HEK293 (cell line): Measurements from ENCODE around the gene TUBGCP6.
A peak's percentile ranks its signal among the peaks of the same experiment; 100 is the strongest.

Experiments
- CTCF ChIA-PET: fragments of 350-600 bp; formaldehyde crosslinking; extraction: SDS; loops from one replicate; lab custom pipeline; 2021; ENCODE audit warnings: antibody characterized with exemption; lab: Yijun Ruan, JAX
- POLR2A ChIA-PET: fragments of 300-600 bp; formaldehyde crosslinking; extraction: SDS; loops from one replicate; lab custom pipeline; 2020; ENCODE audit warnings: antibody characterized with exemption, inconsistent platforms; lab: Yijun Ruan, JAX
- H3K27ac ChIP-seq: fragments of 200-500 bp; sonication (Bioruptor generic); 2 replicates; pipeline ENCODE4 v1.5.1; 2014; ENCODE audit warnings: low read depth, low read length, control low read depth, inconsistent platforms; ENCODE audit errors: extremely low read depth
- H3K36me3 ChIP-seq, 2 experiments: fragments of 200-500 bp in 1 of 2; sonication (Bioruptor generic) in 1 of 2; 1 replicate in 1 of 2; 2 replicates in 1 of 2; pipeline ENCODE4 v1.5.1; 2014 to 2017; ENCODE audit warnings: inconsistent platforms in 2 of 2, low read length in 2 of 2; ENCODE audit not compliant: control insufficient read depth in 2 of 2, insufficient read depth in 1 of 2
- H3K4me1 ChIP-seq: fragments of 200-500 bp; sonication (Bioruptor generic); 2 replicates; pipeline ENCODE4 v1.5.1; 2014; ENCODE audit warnings: mild to moderate bottlenecking, low read length, inconsistent platforms; ENCODE audit not compliant: control insufficient read depth, insufficient read depth
- H3K4me3 ChIP-seq: 2 replicates; pipeline ENCODE4 v1.5.1; 2011; ENCODE audit warnings: low read depth, mild to moderate bottlenecking, control low read depth, low read length, moderate library complexity
- H3K9me3 ChIP-seq: fragments of 200-500 bp; sonication (Bioruptor generic); 2 replicates; pipeline ENCODE4 v1.5.1; 2014; ENCODE audit warnings: low read depth, low read length, inconsistent platforms; ENCODE audit not compliant: control insufficient read depth, insufficient read depth
- GLIS1 ChIP-seq: fragments of 450-650 bp; formaldehyde crosslinking; IDR thresholded peaks from 2 replicates; pipeline ENCODE4 v1.5.1; 2016; ENCODE audit warnings: missing biosample characterization, missing genetic modification characterization
- KLF1 ChIP-seq: fragments of 450-650 bp; formaldehyde crosslinking; IDR thresholded peaks from 2 replicates; pipeline ENCODE4 v1.5.1; 2016; ENCODE audit warnings: missing biosample characterization, missing genetic modification characterization
- KLF16 ChIP-seq: fragments of 450-650 bp; formaldehyde crosslinking; IDR thresholded peaks from 2 replicates; pipeline ENCODE4 v1.5.1; 2017; ENCODE audit warnings: missing biosample characterization, missing genetic modification characterization
- KLF9 ChIP-seq: fragments of 450-650 bp; formaldehyde crosslinking; IDR thresholded peaks from 2 replicates; pipeline ENCODE4 v1.5.1; 2016; ENCODE audit warnings: missing biosample characterization, missing genetic modification characterization, low read depth
- SP2 ChIP-seq: fragments of 450-650 bp; formaldehyde crosslinking; IDR thresholded peaks from 2 replicates; pipeline ENCODE4 v1.5.1; 2016; ENCODE audit warnings: missing biosample characterization, missing genetic modification characterization
- YY2 ChIP-seq: fragments of 450-650 bp; formaldehyde crosslinking; IDR thresholded peaks from 2 replicates; pipeline ENCODE4 v1.5.1; 2016; ENCODE audit warnings: missing biosample characterization, missing genetic modification characterization
- ZIC2 ChIP-seq: fragments of 450-650 bp; formaldehyde crosslinking; IDR thresholded peaks from 2 replicates; pipeline ENCODE4 v1.5.1; 2016; ENCODE audit warnings: missing biosample characterization, missing genetic modification characterization
- ZNF10 ChIP-seq: fragments of 450-650 bp; formaldehyde crosslinking; IDR thresholded peaks from 2 replicates; pipeline ENCODE4 v1.5.1; 2017; ENCODE audit warnings: missing biosample characterization, missing genetic modification characterization
- ZNF157 ChIP-seq: fragments of 450-650 bp; formaldehyde crosslinking; IDR thresholded peaks from 2 replicates; pipeline ENCODE4 v1.5.1; 2016; ENCODE audit warnings: missing biosample characterization, missing genetic modification characterization
- ZNF223 ChIP-seq: fragments of 450-650 bp; formaldehyde crosslinking; IDR thresholded peaks from 2 replicates; pipeline ENCODE4 v1.5.1; 2016; ENCODE audit warnings: missing biosample characterization, missing genetic modification characterization
- ZNF777 ChIP-seq: fragments of 450-650 bp; formaldehyde crosslinking; IDR thresholded peaks from 2 replicates; pipeline ENCODE4 v1.5.1; 2017; ENCODE audit warnings: missing biosample characterization, missing genetic modification characterization, borderline replicate concordance
- ZNF792 ChIP-seq: fragments of 450-650 bp; formaldehyde crosslinking; IDR thresholded peaks from 2 replicates; pipeline ENCODE4 v1.5.1; 2016; ENCODE audit warnings: missing biosample characterization, missing genetic modification characterization
- TF ChIP-seq, protein P1 (sequence below): fragments of 450-650 bp; formaldehyde crosslinking; IDR thresholded peaks from 2 replicates; pipeline ENCODE4 v1.5.1; 2016; ENCODE audit warnings: missing biosample characterization, missing genetic modification characterization
- TF ChIP-seq, protein P2 (sequence below): fragments of 450-650 bp; formaldehyde crosslinking; IDR thresholded peaks from 2 replicates; pipeline ENCODE4 v1.5.1; 2017; ENCODE audit warnings: missing biosample characterization, missing genetic modification characterization
- TF ChIP-seq, protein P3 (sequence below): fragments of 450-650 bp; formaldehyde crosslinking; IDR thresholded peaks from 2 replicates; pipeline ENCODE4 v1.5.1; 2016; ENCODE audit warnings: missing biosample characterization, missing genetic modification characterization
- TF ChIP-seq, protein P4 (sequence below): fragments of 450-650 bp; IDR thresholded peaks from 2 replicates; pipeline ENCODE4 v1.5.1; 2018; ENCODE audit warnings: missing biosample characterization, mild to moderate bottlenecking, missing genetic modification characterization
- TF ChIP-seq, protein P5 (sequence below): fragments of 450-650 bp; formaldehyde crosslinking; IDR thresholded peaks from 2 replicates; pipeline ENCODE4 v1.5.1; 2016; ENCODE audit warnings: missing biosample characterization, missing genetic modification characterization

TUBGCP6 gene

DNA sequence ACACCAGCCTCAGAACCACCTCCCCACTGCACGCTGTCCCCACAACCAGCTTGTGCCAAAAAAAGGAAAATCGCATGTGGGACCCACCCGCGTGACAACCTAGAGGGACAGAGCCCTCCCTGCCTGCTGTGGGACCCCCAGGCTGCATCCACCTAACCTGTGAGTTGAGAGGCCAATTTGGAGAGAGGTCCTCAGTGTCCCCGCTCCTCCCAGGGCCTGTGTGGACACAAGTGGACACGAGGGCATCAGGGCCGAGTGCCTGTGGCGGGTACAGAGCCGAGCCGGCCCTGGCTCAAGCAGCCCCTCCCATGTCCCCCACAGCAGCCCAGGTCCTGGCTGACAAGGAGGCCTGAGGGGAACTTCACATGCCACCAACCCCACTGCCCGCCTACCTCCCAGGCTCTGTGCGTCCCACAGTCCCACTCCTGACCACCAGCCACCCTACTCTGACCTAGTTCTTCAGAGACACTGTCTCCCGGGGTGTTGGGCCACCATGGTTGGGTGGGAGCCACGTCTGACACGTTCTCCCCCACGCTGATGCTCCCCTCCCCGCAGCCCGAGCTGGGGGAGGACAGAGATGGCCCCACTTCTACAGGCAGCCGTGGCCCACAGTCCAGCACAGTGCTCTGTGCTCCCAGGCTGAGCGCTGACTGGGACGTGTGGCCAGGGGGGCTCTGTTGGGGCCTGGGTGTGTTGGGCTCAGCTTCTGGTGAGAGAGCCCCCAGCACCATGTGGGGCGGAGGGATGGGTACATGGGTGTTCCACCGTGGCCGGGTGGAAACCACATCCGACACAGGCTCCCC, 24.8 kb downstream of the TUBGCP6 start (continued):
- TF ChIP-seq, protein P1, sequence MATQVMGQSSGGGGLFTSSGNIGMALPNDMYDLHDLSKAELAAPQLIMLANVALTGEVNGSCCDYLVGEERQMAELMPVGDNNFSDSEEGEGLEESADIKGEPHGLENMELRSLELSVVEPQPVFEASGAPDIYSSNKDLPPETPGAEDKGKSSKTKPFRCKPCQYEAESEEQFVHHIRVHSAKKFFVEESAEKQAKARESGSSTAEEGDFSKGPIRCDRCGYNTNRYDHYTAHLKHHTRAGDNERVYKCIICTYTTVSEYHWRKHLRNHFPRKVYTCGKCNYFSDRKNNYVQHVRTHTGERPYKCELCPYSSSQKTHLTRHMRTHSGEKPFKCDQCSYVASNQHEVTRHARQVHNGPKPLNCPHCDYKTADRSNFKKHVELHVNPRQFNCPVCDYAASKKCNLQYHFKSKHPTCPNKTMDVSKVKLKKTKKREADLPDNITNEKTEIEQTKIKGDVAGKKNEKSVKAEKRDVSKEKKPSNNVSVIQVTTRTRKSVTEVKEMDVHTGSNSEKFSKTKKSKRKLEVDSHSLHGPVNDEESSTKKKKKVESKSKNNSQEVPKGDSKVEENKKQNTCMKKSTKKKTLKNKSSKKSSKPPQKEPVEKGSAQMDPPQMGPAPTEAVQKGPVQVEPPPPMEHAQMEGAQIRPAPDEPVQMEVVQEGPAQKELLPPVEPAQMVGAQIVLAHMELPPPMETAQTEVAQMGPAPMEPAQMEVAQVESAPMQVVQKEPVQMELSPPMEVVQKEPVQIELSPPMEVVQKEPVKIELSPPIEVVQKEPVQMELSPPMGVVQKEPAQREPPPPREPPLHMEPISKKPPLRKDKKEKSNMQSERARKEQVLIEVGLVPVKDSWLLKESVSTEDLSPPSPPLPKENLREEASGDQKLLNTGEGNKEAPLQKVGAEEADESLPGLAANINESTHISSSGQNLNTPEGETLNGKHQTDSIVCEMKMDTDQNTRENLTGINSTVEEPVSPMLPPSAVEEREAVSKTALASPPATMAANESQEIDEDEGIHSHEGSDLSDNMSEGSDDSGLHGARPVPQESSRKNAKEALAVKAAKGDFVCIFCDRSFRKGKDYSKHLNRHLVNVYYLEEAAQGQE, result no peak

DNA sequence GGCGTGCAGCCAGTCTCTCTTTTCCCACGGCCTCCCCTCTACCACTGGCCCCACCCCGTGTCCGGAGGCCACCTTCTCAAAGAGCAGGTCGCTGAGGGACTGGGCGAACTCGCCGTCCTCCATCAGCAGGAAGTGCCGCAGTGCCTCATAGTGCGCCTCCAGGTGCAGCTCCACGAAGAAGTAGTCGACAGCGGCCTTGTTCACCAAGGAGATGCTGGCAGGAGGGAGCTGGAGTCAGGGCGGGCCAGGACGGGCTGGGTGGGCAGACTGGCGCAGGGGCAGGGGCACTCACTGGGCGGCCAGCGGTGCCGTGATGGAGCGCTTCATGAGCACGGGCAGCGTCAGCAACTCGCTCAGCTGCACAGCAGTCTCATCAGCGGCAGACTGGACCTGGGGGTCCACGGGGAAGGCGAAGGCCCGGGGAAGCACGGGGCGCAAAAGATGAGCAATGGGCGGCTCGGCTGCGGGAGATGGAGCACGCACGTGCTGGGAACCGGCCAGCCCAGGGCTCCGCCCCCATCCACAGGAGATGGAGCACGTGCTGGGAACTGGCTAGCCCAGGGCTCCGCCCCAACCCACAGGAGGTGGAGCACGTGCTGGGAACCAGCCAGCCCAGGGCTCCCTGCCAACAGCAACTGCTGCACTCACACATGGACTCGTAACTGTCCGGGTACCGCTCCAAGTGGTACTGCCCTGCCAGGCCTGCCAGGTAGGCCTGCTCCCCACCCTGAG, 25.7 kb downstream of the TUBGCP6 start:
- ChIA-PET POLR2A (interaction anchor here (0.6 to 2.1 kb wide), 2 partner anchors 14 to 32 kb away, joined by 3 to 5 read pairs; partner anchors contain the start of gene HDAC10), CTCF (no interaction called here)
- H3K4me3 ChIP-seq, result no peak overlapping the region
- TF ChIP-seq ZNF792 (no peak), KLF9 (tag by site-specific recombination) (peak; percentile 65), KLF16 (peak; percentile 54; the same call in 1 of the 2 replicates), ZNF10 (tag by site-specific recombination) (peak; percentile 24; the same call in 1 of the 2 replicates), ZNF777 (tag by site-specific recombination) (no peak), KLF1 (tag by site-specific recombination) (peak; percentile 93), ZNF223 (tag by site-specific recombination) (no peak), ZIC2 (tag by site-specific recombination) (peak; percentile 73), GLIS1 (tag by site-specific recombination) (peak; percentile 30), YY2 (tag by site-specific recombination) (no peak), SP2 (tag by site-specific recombination) (peak; percentile 40; the same call in 1 of the 2 replicates), ZNF157 (no peak)
- TF ChIP-seq, protein P2, sequence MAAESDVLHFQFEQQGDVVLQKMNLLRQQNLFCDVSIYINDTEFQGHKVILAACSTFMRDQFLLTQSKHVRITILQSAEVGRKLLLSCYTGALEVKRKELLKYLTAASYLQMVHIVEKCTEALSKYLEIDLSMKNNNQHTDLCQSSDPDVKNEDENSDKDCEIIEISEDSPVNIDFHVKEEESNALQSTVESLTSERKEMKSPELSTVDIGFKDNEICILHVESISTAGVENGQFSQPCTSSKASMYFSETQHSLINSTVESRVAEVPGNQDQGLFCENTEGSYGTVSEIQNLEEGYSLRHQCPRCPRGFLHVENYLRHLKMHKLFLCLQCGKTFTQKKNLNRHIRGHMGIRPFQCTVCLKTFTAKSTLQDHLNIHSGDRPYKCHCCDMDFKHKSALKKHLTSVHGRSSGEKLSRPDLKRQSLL (tag by site-specific recombination), result peak; percentile 85
- TF ChIP-seq, protein P3, sequence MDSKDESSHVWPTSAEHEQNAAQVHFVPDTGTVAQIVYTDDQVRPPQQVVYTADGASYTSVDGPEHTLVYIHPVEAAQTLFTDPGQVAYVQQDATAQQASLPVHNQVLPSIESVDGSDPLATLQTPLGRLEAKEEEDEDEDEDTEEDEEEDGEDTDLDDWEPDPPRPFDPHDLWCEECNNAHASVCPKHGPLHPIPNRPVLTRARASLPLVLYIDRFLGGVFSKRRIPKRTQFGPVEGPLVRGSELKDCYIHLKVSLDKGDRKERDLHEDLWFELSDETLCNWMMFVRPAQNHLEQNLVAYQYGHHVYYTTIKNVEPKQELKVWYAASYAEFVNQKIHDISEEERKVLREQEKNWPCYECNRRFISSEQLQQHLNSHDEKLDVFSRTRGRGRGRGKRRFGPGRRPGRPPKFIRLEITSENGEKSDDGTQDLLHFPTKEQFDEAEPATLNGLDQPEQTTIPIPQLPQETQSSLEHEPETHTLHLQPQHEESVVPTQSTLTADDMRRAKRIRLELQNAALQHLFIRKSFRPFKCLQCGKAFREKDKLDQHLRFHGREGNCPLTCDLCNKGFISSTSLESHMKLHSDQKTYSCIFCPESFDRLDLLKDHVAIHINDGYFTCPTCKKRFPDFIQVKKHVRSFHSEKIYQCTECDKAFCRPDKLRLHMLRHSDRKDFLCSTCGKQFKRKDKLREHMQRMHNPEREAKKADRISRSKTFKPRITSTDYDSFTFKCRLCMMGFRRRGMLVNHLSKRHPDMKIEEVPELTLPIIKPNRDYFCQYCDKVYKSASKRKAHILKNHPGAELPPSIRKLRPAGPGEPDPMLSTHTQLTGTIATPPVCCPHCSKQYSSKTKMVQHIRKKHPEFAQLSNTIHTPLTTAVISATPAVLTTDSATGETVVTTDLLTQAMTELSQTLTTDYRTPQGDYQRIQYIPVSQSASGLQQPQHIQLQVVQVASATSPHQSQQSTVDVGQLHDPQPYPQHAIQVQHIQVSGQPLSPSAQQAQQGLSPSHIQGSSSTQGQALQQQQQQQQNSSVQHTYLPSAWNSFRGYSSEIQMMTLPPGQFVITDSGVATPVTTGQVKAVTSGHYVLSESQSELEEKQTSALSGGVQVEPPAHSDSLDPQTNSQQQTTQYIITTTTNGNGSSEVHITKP (tag by site-specific recombination), result peak; percentile 91
- TF ChIP-seq, protein P4, sequence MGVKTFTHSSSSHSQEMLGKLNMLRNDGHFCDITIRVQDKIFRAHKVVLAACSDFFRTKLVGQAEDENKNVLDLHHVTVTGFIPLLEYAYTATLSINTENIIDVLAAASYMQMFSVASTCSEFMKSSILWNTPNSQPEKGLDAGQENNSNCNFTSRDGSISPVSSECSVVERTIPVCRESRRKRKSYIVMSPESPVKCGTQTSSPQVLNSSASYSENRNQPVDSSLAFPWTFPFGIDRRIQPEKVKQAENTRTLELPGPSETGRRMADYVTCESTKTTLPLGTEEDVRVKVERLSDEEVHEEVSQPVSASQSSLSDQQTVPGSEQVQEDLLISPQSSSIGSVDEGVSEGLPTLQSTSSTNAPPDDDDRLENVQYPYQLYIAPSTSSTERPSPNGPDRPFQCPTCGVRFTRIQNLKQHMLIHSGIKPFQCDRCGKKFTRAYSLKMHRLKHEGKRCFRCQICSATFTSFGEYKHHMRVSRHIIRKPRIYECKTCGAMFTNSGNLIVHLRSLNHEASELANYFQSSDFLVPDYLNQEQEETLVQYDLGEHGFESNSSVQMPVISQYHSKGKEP (tag by site-specific recombination), result 0 out of 2 replicates have a peak, but pooled peaks have one; percentile 38
- TF ChIP-seq, protein P5, sequence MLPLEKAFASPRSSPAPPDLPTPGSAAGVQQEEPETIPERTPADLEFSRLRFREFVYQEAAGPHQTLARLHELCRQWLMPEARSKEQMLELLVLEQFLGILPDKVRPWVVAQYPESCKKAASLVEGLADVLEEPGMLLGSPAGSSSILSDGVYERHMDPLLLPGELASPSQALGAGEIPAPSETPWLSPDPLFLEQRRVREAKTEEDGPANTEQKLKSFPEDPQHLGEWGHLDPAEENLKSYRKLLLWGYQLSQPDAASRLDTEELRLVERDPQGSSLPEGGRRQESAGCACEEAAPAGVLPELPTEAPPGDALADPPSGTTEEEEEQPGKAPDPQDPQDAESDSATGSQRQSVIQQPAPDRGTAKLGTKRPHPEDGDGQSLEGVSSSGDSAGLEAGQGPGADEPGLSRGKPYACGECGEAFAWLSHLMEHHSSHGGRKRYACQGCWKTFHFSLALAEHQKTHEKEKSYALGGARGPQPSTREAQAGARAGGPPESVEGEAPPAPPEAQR (tag by site-specific recombination), result no peak
- peaks cover 22 to 98% of the 10 kb centered on the region in 2 experiments for H3K36me3 ChIP-seq
- H3K27ac ChIP-seq, result no peak overlapping the region
- H3K9me3 ChIP-seq, result no peaks in the 10 kb centered on the region
- peaks cover 2% of the 10 kb centered on the region; the same call in 1 of the 2 replicates for H3K4me1 ChIP-seq
